Measurements from ENCODE around the gene MRPS11. TPM values are rescaled to one million over a fixed set of nuclear protein-coding genes. Genes with fewer than 3 reads are reported as not detected.

The MRPS11 gene
- total RNA-seq, 1 experiment from 2014 or later: 66.6 TPM

GRCh38 chr15:88505721-88506120, 38.2 kb downstream of the MRPS11 start:
- H3K27ac Mint-ChIP-seq (ENCODE audit: unreplicated experiment): no peak overlapping the region
- BruUV-seq (replicated peaks): no TSS peak
- TF ChIP-seq CTCF (IDR thresholded peaks at IDR 0.05; ENCODE audit: unreplicated experiment): no peak
- CTCF ChIA-PET: no interaction called here
- H3K27me3 Mint-ChIP-seq (ENCODE audit: unreplicated experiment): no peaks in the 10 kb centered on the region
- intact Hi-C loops (cut with micrococcal nuclease; ENCODE audit: unreplicated experiment): no loop called here
- DNase-seq: no peak
- no peaks in the 10 kb centered on the region for H3K4me1 Mint-ChIP-seq (ENCODE audit: low read depth, unreplicated experiment)
- no peaks in the 10 kb centered on the region for H3K9me3 Mint-ChIP-seq (ENCODE audit: low read depth, unreplicated experiment)
- H3K4me3 Mint-ChIP-seq (ENCODE audit: low read depth, unreplicated experiment): no peak overlapping the region
- no peaks in the 10 kb centered on the region for H3K36me3 Mint-ChIP-seq (ENCODE audit: insufficient read depth, unreplicated experiment)

GRCh38 chr15:88506628-88507027, 39.1 kb downstream of the MRPS11 start:
- intact Hi-C loops (cut with micrococcal nuclease; ENCODE audit: unreplicated experiment): no loop called here
- no peaks in the 10 kb centered on the region for H3K27me3 Mint-ChIP-seq (ENCODE audit: unreplicated experiment)
- DNase-seq: no peak
- H3K36me3 Mint-ChIP-seq (ENCODE audit: insufficient read depth, unreplicated experiment): no peaks in the 10 kb centered on the region
- no peak overlapping the region for H3K27ac Mint-ChIP-seq (ENCODE audit: unreplicated experiment)
- no peaks in the 10 kb centered on the region for H3K9me3 Mint-ChIP-seq (ENCODE audit: low read depth, unreplicated experiment)
- CTCF ChIA-PET: no interaction called here
- no peak overlapping the region for H3K4me3 Mint-ChIP-seq (ENCODE audit: low read depth, unreplicated experiment)
- TF ChIP-seq CTCF (IDR thresholded peaks at IDR 0.05; ENCODE audit: unreplicated experiment): no peak
- no TSS peak for BruUV-seq (replicated peaks)
- no peaks in the 10 kb centered on the region for H3K4me1 Mint-ChIP-seq (ENCODE audit: low read depth, unreplicated experiment)

- BruUV-seq (replicated peaks): no TSS peak
- DNase-seq: no peak
- Mint-ChIP-seq H3K4me1 (ENCODE audit: low read depth, unreplicated experiment) (no peaks in the 10 kb centered on the region), H3K4me3 (ENCODE audit: low read depth, unreplicated experiment) (no peak overlapping the region), H3K27ac (ENCODE audit: unreplicated experiment) (no peak overlapping the region), H3K27me3 (ENCODE audit: unreplicated experiment) (no peaks in the 10 kb centered on the region), H3K36me3 (ENCODE audit: insufficient read depth, unreplicated experiment) (no peaks in the 10 kb centered on the region), H3K9me3 (ENCODE audit: low read depth, unreplicated experiment) (no peaks in the 10 kb centered on the region)
- TF ChIP-seq CTCF (IDR thresholded peaks at IDR 0.05; ENCODE audit: unreplicated experiment): no peak
- CTCF ChIA-PET: interaction anchor here (0.6 kb wide), 1 partner anchor 85 kb away, joined by 9 read pairs; no protein-coding TSS in a partner anchor
- intact Hi-C loops (cut with micrococcal nuclease; ENCODE audit: unreplicated experiment): no loop called here
These were observed 41.8 kb downstream of the MRPS11 start for GRCh38 chr15:88509321-88509720.

- TF ChIP-seq CTCF (IDR thresholded peaks at IDR 0.05; ENCODE audit: unreplicated experiment): no peak
- Mint-ChIP-seq H3K27me3 (ENCODE audit: unreplicated experiment) (no peaks in the 10 kb centered on the region), H3K9me3 (ENCODE audit: low read depth, unreplicated experiment) (no peaks in the 10 kb centered on the region), H3K27ac (ENCODE audit: unreplicated experiment) (no peak overlapping the region), H3K36me3 (ENCODE audit: insufficient read depth, unreplicated experiment) (no peaks in the 10 kb centered on the region), H3K4me3 (ENCODE audit: low read depth, unreplicated experiment) (no peak overlapping the region), H3K4me1 (ENCODE audit: low read depth, unreplicated experiment) (no peaks in the 10 kb centered on the region)
- intact Hi-C loops (cut with micrococcal nuclease; ENCODE audit: unreplicated experiment): no loop called here
- CTCF ChIA-PET: no interaction called here
- no peak for DNase-seq
- no TSS peak for BruUV-seq (replicated peaks)
These were observed 42.5 kb downstream of the MRPS11 start for GRCh38 chr15:88509964-88510363.
